H9 (cell line): Measurements from ENCODE around the gene FCF1. TPM values are rescaled to one million over a fixed set of nuclear protein-coding genes. Genes with fewer than 3 reads are reported as not detected.

Experiments
- DNase-seq: peaks from one replicate; pipeline ENCODE4 v3.0.0-alpha.2; 2017
- H2AFZ ChIP-seq: one replicate; pipeline ENCODE4 v1.6.1; 2013; ENCODE audit warnings: mild to moderate bottlenecking, low read length, control low read depth, moderate library complexity
- H2AK5ac ChIP-seq: 2 replicates; pipeline ENCODE4 v1.6.1; 2013; ENCODE audit warnings: low read length, control low read depth, mixed read lengths; ENCODE audit not compliant: insufficient read length
- H2BK120ac ChIP-seq: one replicate; pipeline ENCODE4 v1.6.1; 2013; ENCODE audit warnings: low read depth, mild to moderate bottlenecking, low read length, control low read depth, inconsistent platforms; ENCODE audit not compliant: poor library complexity, severe bottlenecking
- H2BK12ac ChIP-seq: 2 replicates; pipeline ENCODE4 v1.6.1; 2013; ENCODE audit warnings: low read length, control low read depth, mixed read lengths, low read depth; ENCODE audit not compliant: insufficient read length
- H2BK15ac ChIP-seq: 2 replicates; pipeline ENCODE4 v1.6.1; 2013; ENCODE audit warnings: low read depth, low read length, control low read depth
- H2BK20ac ChIP-seq: one replicate; pipeline ENCODE4 v1.6.1; 2013; ENCODE audit warnings: low read depth, mild to moderate bottlenecking, low read length, control low read depth, inconsistent platforms; ENCODE audit not compliant: poor library complexity, severe bottlenecking
- H2BK5ac ChIP-seq: 2 replicates; pipeline ENCODE4 v1.6.1; 2013; ENCODE audit warnings: low read length, control low read depth, mixed read lengths; ENCODE audit not compliant: insufficient read length
- H3K14ac ChIP-seq: 2 replicates; pipeline ENCODE4 v1.6.1; 2013; ENCODE audit warnings: low read length, control low read depth; ENCODE audit not compliant: insufficient read depth
- H3K18ac ChIP-seq: 2 replicates; pipeline ENCODE4 v1.6.1; 2013; ENCODE audit warnings: low read depth, mild to moderate bottlenecking, mixed read lengths, low read length, control low read depth; ENCODE audit not compliant: insufficient read length
- H3K23ac ChIP-seq: 2 replicates; pipeline ENCODE4 v1.6.1; 2013; ENCODE audit warnings: low read length, control low read depth, mixed read lengths, low read depth; ENCODE audit not compliant: insufficient read length
- H3K23me2 ChIP-seq: 2 replicates; pipeline ENCODE4 v1.6.1; 2013; ENCODE audit warnings: low read depth, mild to moderate bottlenecking, mixed read lengths, low read length, control low read depth; ENCODE audit not compliant: insufficient read length, poor library complexity, severe bottlenecking
- H3K27ac ChIP-seq: 2 replicates; pipeline ENCODE4 v1.5.1; 2013; ENCODE audit warnings: low read length, control low read depth, mixed read lengths, low read depth; ENCODE audit not compliant: insufficient read length
- H3K27me3 ChIP-seq: 2 replicates; pipeline ENCODE4 v1.6.1; 2013; ENCODE audit warnings: low read length, control low read depth, inconsistent platforms; ENCODE audit not compliant: insufficient read depth
- H3K4ac ChIP-seq: 2 replicates; pipeline ENCODE4 v1.6.1; 2013; ENCODE audit warnings: low read depth, mild to moderate bottlenecking, control low read depth, inconsistent platforms, low read length, moderate library complexity
- H3K4me1 ChIP-seq: 2 replicates; pipeline ENCODE4 v1.6.1; 2013; ENCODE audit warnings: low read length, control low read depth, inconsistent platforms; ENCODE audit not compliant: insufficient read depth
- H3K4me2 ChIP-seq: 2 replicates; pipeline ENCODE4 v1.6.1; 2013; ENCODE audit warnings: low read length, control low read depth, mixed read lengths; ENCODE audit not compliant: insufficient read length, insufficient read depth
- H3K56ac ChIP-seq: 2 replicates; pipeline ENCODE4 v1.6.1; 2013; ENCODE audit warnings: low read depth, mild to moderate bottlenecking, mixed read lengths, low read length, control low read depth; ENCODE audit not compliant: insufficient read length
- H3K79me1 ChIP-seq: 2 replicates; pipeline ENCODE4 v1.6.1; 2013; ENCODE audit warnings: low read depth, mild to moderate bottlenecking, moderate library complexity, low read length, control low read depth, inconsistent platforms; ENCODE audit not compliant: insufficient read depth, poor library complexity, severe bottlenecking
- H3K79me2 ChIP-seq: 2 replicates; pipeline ENCODE4 v1.6.1; 2013; ENCODE audit warnings: low read length, control low read depth, inconsistent platforms; ENCODE audit not compliant: insufficient read depth
- H3K9ac ChIP-seq: 2 replicates; pipeline ENCODE4 v1.6.1; 2013; ENCODE audit warnings: low read length, control low read depth, mixed read lengths; ENCODE audit not compliant: insufficient read length; ENCODE audit errors: extremely low read depth
- H3K9me3 ChIP-seq: one replicate; pipeline ENCODE4 v1.6.1; 2013; ENCODE audit warnings: low read depth, low read length, inconsistent platforms; ENCODE audit not compliant: control insufficient read depth
- H3T11ph ChIP-seq: one replicate; pipeline ENCODE4 v1.6.1; 2013; ENCODE audit warnings: mild to moderate bottlenecking, low read length, control low read depth, inconsistent platforms
- H4K20me1 ChIP-seq: one replicate; pipeline ENCODE4 v1.6.1; 2013; ENCODE audit not compliant: control insufficient read depth, insufficient read length, insufficient read depth
- H4K5ac ChIP-seq: 2 replicates; pipeline ENCODE4 v1.6.1; 2013; ENCODE audit warnings: low read depth, mild to moderate bottlenecking, mixed read lengths, low read length, control low read depth; ENCODE audit not compliant: insufficient read length
- H4K8ac ChIP-seq: replicated peaks from 2 replicates; pipeline ENCODE4 v1.6.1; 2013; ENCODE audit warnings: low read length, control low read depth, mixed read lengths, low read depth; ENCODE audit not compliant: insufficient read length
- H4K91ac ChIP-seq: 2 replicates; pipeline ENCODE4 v1.6.1; 2013; ENCODE audit warnings: low read depth, mild to moderate bottlenecking, moderate library complexity, mixed read lengths, low read length, control low read depth; ENCODE audit not compliant: insufficient read length
- H3K27ac Mint-ChIP-seq, 3 experiments: 2 replicates in 2 of 3; 3 replicates in 1 of 3; pipeline ENCODE4 v1.8.0; 2020 to 2021; ENCODE audit warnings: mixed read lengths in 3 of 3, mild to moderate bottlenecking in 1 of 3, moderate library complexity in 1 of 3
- H3K27me3 Mint-ChIP-seq: 2 replicates; pipeline ENCODE4 v1.8.0; 2021; ENCODE audit warnings: low read depth, mild to moderate bottlenecking, moderate library complexity, mixed read lengths
- H3K36me3 Mint-ChIP-seq, 3 experiments: 2 replicates in 2 of 3; 3 replicates in 1 of 3; pipeline ENCODE4 v1.8.0; 2020 to 2021; ENCODE audit warnings: low read depth in 3 of 3, mixed read lengths in 3 of 3; ENCODE audit not compliant: insufficient read depth in 1 of 3
- H3K4me1 Mint-ChIP-seq, 2 experiments: 2 replicates each; pipeline ENCODE4 v1.8.0; 2020; ENCODE audit warnings: mixed read lengths in 2 of 2
- H3K4me3 Mint-ChIP-seq, 2 experiments: 2 replicates in 1 of 2; 3 replicates in 1 of 2; pipeline ENCODE4 v1.8.0; 2020 to 2021; ENCODE audit warnings: mild to moderate bottlenecking in 2 of 2, mixed read lengths in 2 of 2, moderate library complexity in 1 of 2
- H3K9me3 Mint-ChIP-seq, 2 experiments: 2 replicates in 1 of 2; 3 replicates in 1 of 2; pipeline ENCODE4 v1.8.0; 2020; ENCODE audit warnings: mild to moderate bottlenecking in 2 of 2, mixed read lengths in 2 of 2, moderate library complexity in 1 of 2
- CTCF ChIP-seq: fragments of 200-600 bp; sonication (generic); conservative IDR thresholded peaks from 3 replicates; pipeline ENCODE4 v1.8.0; 2021; ENCODE audit warnings: antibody characterized with exemption, mild to moderate bottlenecking
- WGBS: extraction: QIAGEN DNeasy Blood & Tissue Kit; methylation state at CpG from one replicate; pipeline ENCODE4 v1.1.7; 2013; ENCODE audit warnings: missing lambda C conversion rate, low lambda C conversion rate, mixed read lengths; ENCODE audit not compliant: insufficient read length; ENCODE audit errors: extremely low coverage; 5-methylcytosine and 5-hydroxymethylcytosine counted together
- total RNA-seq: library from RNA; stranded (reverse); gene quantifications from 2 replicates; pipeline ENCODE4 v1.2.1, GENCODE V29; 2021

FCF1 gene
- total RNA-seq, 1 experiment from 2014 or later: 87.7 TPM

DNA sequence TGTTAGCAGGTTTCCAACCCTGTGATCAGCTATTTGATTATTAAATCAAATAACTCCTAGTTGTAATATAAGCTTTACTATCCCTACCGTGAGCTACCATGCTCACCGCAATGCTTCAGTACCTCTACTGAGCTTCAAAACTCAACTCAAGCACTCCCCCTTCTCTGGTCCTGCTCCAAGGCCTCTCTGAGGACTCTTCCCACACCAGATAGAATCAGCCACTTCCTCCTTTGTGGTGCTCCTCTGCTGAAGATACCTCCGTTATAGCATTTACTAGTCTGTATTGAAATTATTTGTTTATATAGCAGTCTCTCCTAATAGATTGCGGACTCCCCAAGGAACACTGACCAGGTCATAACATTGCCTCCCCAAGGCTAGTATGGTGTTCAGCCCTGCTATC, 17.5 kb upstream of the FCF1 start:
- Histone ChIP-seq H3K9me3 (no peaks in the 10 kb centered on the region), H4K20me1 (no peaks in the 10 kb centered on the region), H3K23me2 (no peaks in the 10 kb centered on the region), H4K5ac (no peak overlapping the region), H2BK15ac (no peak overlapping the region), H3K27ac (no peak overlapping the region), H3T11ph (no peak overlapping the region), H3K14ac (no peak overlapping the region), H3K56ac (no peak overlapping the region), H3K9ac (no peak overlapping the region), H2BK20ac (no peak overlapping the region), H4K91ac (no peak overlapping the region), H2AK5ac (no peak overlapping the region), H2BK5ac (no peak overlapping the region), H3K18ac (no peak overlapping the region), H3K79me2 (no peaks in the 10 kb centered on the region; the same call in 1 of the 2 replicates), H3K23ac (no peak overlapping the region), H3K4me1 (no peaks in the 10 kb centered on the region), H4K8ac (no peak overlapping the region), H3K79me1 (peaks cover 3% of the 10 kb centered on the region), H3K4me2 (no peak overlapping the region), H3K27me3 (no peaks in the 10 kb centered on the region), H3K4ac (no peak overlapping the region), H2BK120ac (no peak overlapping the region), H2BK12ac (no peak overlapping the region), H2AFZ (no peak overlapping the region)
- no CpG with 5 or more reads among the region's 4 CpGs for WGBS
- Mint-ChIP-seq H3K4me3 (no peak overlapping the region), H3K27ac (no peak overlapping the region; a peak in 1 of 7 replicates), H3K4me1 (no peaks in the 10 kb centered on the region), H3K36me3 (peaks cover 3 to 19% (median 10%) of the 10 kb centered on the region in 3 experiments; a peak in 5 of 7 replicates), H3K9me3 (no peaks in the 10 kb centered on the region), H3K27me3 (no peaks in the 10 kb centered on the region)
- TF ChIP-seq CTCF: no peak
- no peak for DNase-seq
